ENCODE measurements around the gene CDADC1. TPM values are rescaled to one million over a fixed set of nuclear protein-coding genes. Genes with fewer than 3 reads are reported as not detected.

CDADC1 gene
- total RNA-seq, 2 donors from 2014 or later: 8.9 to 10.1 TPM

GRCh38 chr13:49315756-49316482, 68.2 kb downstream of the CDADC1 start:
- peaks cover 4% of the 10 kb centered on the region for H3K4me1 ChIP-seq
- no peak overlapping the region for H3K9ac ChIP-seq (ENCODE audit: low read depth in 2 of 2, low read length in 2 of 2)
- intact Hi-C loops (cut with DNase I): no loop called here
- TF ChIP-seq, protein P1, sequence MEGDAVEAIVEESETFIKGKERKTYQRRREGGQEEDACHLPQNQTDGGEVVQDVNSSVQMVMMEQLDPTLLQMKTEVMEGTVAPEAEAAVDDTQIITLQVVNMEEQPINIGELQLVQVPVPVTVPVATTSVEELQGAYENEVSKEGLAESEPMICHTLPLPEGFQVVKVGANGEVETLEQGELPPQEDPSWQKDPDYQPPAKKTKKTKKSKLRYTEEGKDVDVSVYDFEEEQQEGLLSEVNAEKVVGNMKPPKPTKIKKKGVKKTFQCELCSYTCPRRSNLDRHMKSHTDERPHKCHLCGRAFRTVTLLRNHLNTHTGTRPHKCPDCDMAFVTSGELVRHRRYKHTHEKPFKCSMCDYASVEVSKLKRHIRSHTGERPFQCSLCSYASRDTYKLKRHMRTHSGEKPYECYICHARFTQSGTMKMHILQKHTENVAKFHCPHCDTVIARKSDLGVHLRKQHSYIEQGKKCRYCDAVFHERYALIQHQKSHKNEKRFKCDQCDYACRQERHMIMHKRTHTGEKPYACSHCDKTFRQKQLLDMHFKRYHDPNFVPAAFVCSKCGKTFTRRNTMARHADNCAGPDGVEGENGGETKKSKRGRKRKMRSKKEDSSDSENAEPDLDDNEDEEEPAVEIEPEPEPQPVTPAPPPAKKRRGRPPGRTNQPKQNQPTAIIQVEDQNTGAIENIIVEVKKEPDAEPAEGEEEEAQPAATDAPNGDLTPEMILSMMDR (IDR thresholded peaks at IDR 0.05): no peak
- H3K36me3 ChIP-seq: no peaks in the 10 kb centered on the region
- H3K27ac ChIP-seq: no peak overlapping the region
- no peak overlapping the region for H3K4me3 ChIP-seq
- no peak for DNase-seq
- H3K9me3 ChIP-seq: no peaks in the 10 kb centered on the region
- H3K27me3 ChIP-seq: no peaks in the 10 kb centered on the region

- intact Hi-C loops (cut with DNase I): no loop called here
- Histone ChIP-seq H3K4me1 (no peaks in the 10 kb centered on the region), H3K9ac (ENCODE audit: low read depth in 2 of 2, low read length in 2 of 2) (no peak overlapping the region), H3K4me3 (no peak overlapping the region), H3K27me3 (no peaks in the 10 kb centered on the region), H3K36me3 (no peaks in the 10 kb centered on the region), H3K9me3 (no peaks in the 10 kb centered on the region), H3K27ac (no peak overlapping the region)
- TF ChIP-seq, protein P1 (IDR thresholded peaks at IDR 0.05): no peak
- DNase-seq: no peak
Measured at GRCh38 chr13:49319551-49319950, 71.8 kb downstream of the CDADC1 start.

DNA sequence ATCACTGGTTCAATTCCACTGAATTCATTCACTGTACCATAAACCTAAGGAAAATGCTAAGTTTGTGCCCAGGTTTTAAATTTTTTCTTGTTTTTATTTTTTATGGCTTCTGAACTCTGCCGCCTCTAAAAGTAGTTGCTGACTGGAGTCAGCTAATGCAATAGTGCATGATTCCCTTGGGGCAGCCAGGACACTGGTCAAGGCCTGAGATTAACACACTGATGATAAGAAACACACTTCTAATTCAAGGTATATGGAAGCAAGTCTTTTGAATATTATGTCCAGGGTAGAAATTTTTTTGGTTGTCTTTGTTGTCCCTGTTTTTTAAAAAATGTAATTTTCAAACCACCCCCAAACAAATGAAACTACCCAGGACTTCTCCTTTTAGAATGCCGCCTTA, 72.2 kb downstream of the CDADC1 start:
- Histone ChIP-seq H3K9me3 (no peaks in the 10 kb centered on the region), H3K27me3 (no peaks in the 10 kb centered on the region), H3K9ac (ENCODE audit: low read depth in 2 of 2, low read length in 2 of 2) (no peak overlapping the region), H3K4me1 (no peaks in the 10 kb centered on the region), H3K4me3 (no peak overlapping the region), H3K36me3 (no peaks in the 10 kb centered on the region), H3K27ac (no peak overlapping the region)
- DNase-seq: no peak
- TF ChIP-seq, protein P1 (IDR thresholded peaks at IDR 0.05): no peak
- intact Hi-C loops (cut with DNase I): no loop called here

GRCh38 chr13:49320975-49321374, 73.2 kb downstream of the CDADC1 start:
- Histone ChIP-seq H3K36me3 (no peaks in the 10 kb centered on the region), H3K27me3 (no peaks in the 10 kb centered on the region), H3K9me3 (no peaks in the 10 kb centered on the region), H3K27ac (no peak overlapping the region), H3K4me3 (no peak overlapping the region), H3K4me1 (no peaks in the 10 kb centered on the region), H3K9ac (ENCODE audit: low read depth in 2 of 2, low read length in 2 of 2) (no peak overlapping the region)
- TF ChIP-seq, protein P1 (IDR thresholded peaks at IDR 0.05): no peak
- intact Hi-C loops (cut with DNase I): no loop called here
- no peak for DNase-seq

GRCh38 chr13:49322702-49323101, 75.0 kb downstream of the CDADC1 start:
- intact Hi-C loops (cut with DNase I): no loop called here
- H3K36me3 ChIP-seq: no peaks in the 10 kb centered on the region
- TF ChIP-seq, protein P1 (IDR thresholded peaks at IDR 0.05): no peak

More at GRCh38 chr13:49322702-49323101, 75.0 kb downstream of the CDADC1 start:
- Histone ChIP-seq H3K27me3 (no peaks in the 10 kb centered on the region), H3K4me3 (no peak overlapping the region), H3K9me3 (no peaks in the 10 kb centered on the region), H3K9ac (ENCODE audit: low read depth in 2 of 2, low read length in 2 of 2) (no peak overlapping the region), H3K27ac (no peak overlapping the region), H3K4me1 (no peaks in the 10 kb centered on the region)
- DNase-seq: no peak
